GM19395 (cell line): ENCODE measurements around the gene SLC4A11.
"Not testable (repeated sequence)": the region's sequence is repeated elsewhere in the genome, so short reads cannot be mapped to it uniquely, and the experiment has no call there.

Experiments used
- ATAC-seq: cut with Tn5 transposase; IDR thresholded peaks from one replicate; pipeline ENCODE4 v1.9.1; 2021; ENCODE audit warnings: mild to moderate bottlenecking, moderate library complexity; ENCODE audit not compliant: unreplicated experiment

The SLC4A11 gene

GRCh38 chr20:3229158-3229557, 9.8 kb downstream of the SLC4A11 start:
- no peak for ATAC-seq

GRCh38 chr20:3228750-3229032, 10.3 kb downstream of the SLC4A11 start:
- no peak for ATAC-seq

DNA sequence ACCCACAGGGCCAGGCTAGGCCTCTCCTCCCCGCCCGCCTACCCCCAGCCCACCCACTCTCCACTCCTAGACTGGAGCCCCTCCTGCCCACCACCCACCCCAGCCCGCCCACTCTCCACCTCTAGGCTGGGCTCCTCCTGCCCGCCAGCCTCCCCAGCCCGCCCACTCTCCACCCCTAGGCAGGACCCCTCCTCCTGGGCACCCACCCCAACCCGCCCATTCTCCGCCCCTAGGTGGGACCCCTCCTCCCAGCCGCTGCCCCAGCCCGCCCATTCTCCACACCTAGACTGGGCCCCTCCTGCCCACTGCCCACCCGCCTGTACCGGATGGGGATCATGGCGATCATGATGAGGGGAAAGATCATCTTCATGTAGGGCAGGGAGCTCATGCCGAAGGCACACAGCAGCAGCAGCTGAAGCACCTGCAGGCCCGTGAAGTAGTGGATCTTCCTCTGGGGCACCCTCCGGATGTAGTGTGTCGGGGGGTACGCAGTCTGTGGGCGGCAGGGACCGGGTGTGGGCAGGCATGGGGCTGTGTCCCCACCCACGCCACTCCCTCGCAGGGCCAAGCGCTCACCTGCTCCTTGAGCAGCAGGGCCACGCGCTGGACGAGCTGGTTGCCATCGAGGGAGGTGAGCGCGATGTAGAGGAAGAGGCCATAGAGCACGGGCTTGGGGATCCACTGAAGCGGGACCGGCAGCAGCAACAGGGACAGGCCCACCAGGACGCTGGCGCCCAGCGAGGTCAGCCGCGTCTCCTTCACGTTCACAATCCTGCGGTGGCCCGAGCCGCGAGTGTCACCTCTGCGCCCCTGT, 10.8 kb downstream of the SLC4A11 start:
- ATAC-seq: no peak

- no peak for ATAC-seq
Observed at GRCh38 chr20:3227506-3227905, 11.5 kb downstream of the SLC4A11 start.

GRCh38 chr20:3226864-3227263, 12.1 kb downstream of the SLC4A11 start:
- ATAC-seq: no peak

DNA sequence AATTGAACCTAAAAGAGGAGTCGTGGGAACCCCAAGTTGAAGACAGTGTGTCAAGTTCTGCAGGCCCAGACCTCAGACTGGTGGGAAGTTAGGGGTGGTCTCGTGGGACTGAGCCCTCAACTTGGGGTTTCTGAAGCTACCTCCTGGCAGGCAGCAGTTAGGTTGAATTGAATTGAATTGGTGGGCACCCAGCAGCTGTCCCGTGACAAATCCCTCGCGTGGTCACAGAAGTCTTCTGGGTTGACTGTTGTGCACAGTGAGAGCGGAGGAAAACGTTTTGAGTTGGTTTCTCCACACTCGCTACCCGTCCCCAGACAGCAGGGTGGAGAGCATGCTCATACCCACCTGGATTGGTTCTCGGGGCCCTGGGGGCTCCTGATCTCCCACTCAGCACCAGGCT, 12.9 kb downstream of the SLC4A11 start:
- no peak for ATAC-seq

- ATAC-seq: no peak
Observed at GRCh38 chr20:3224681-3225421, 14.1 kb downstream of the SLC4A11 start.

DNA sequence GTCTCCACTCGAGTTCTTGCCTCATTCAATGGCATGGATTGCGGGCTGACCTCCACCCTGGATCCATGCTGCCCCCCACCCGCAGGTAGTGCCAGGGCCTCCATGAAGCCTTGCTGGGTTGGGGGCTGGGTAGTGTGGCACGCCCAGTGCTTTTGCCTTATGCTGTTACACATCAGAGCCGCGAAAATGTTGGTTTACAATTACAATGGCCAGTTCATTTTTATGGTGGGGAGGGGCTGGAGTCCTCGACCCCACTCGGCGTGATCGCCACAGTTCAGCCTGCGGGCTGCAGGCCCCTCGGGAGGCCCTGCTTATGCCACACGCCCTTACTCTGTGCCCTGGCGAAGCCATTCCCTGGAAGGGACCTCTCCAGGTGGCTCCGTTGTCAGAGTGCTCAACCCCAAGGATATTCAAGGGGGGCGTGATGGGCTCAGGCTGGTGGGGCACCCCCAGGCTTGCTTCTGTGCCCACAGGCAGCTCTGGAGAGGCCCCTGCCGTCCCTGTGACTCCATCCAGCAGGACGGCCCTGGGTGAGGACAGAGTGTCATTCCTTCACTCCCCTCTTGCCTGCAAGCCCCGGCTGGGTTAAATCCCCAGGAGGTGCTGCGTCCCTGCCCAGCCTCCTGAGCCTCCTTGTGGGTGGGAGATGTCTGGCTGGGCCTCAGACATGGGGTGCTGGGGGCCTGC, 14.9 kb downstream of the SLC4A11 start:
- no peak for ATAC-seq

- ATAC-seq: no peak
Observed at GRCh38 chr20:3223651-3223993, 15.4 kb downstream of the SLC4A11 start.

- ATAC-seq: peak; percentile 75
Observed at GRCh38 chr20:3222635-3223600, 16.1 kb downstream of the SLC4A11 start.

DNA sequence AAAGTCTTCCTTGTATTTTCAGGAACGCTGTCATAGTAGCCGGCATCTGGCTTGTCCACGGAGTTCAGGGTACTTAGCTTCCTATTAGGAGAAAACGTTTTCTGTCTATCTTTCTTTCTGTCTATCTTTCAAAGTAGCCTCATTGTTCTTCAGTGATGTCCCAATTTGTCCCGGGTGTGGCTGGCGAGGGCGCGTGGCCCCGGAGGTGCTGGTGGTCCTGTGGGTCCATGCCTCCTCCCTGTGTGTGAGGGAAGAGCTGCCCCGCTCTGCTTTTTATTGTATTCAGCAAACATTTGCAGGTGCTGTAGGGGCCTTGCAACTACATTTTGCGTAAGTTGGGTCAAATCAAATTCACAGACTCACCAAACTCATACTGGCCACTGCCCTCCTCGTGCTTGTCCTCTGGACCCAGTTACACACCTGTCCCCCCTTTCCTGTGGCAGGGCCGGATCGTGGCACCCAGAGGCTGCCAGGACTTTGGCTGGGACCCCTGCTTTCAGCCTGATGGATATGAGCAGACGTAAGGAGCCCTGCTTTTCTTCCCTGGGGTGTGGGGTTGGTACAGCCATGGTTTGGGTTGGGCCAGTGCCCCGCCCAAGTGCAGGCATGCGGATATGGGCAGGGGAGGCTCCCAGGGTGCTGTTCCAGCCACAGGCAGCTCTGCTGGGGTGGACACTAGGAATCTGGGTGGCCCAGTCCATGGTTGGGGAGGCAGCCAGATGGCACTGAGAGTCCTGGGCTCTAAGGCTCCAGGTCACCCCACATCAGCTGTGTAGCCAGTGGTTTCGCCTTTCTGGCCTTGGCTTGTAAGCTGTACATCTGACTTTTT, 17.4 kb downstream of the SLC4A11 start:
- ATAC-seq: no peak

- ATAC-seq: no peak
Observed at GRCh38 chr20:3218307-3218988, 20.5 kb downstream of the SLC4A11 start.

GRCh38 chr20:3215359-3215917, 23.6 kb downstream of the SLC4A11 start:
- not testable (repeated sequence) for ATAC-seq

DNA sequence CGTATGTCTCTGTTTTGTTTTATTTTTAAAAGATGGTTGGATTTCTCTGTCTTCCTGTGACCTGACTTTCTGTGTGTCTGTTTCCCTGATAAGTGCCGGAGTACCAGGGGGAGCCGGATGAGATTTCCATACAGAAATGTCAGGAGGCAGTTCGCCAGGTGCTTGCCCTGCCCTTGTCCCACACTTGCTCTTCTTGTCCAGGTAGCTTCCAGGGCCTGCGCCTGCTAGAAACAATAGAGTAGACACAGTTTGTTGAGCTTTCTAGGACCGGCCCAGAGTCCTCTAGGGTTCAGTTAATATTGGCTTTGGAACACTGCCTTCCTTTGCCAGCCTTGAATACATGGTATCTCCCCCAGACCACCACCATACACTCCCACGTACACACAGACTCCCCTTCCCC, 25.8 kb downstream of the SLC4A11 start:
- ATAC-seq: no peak

DNA sequence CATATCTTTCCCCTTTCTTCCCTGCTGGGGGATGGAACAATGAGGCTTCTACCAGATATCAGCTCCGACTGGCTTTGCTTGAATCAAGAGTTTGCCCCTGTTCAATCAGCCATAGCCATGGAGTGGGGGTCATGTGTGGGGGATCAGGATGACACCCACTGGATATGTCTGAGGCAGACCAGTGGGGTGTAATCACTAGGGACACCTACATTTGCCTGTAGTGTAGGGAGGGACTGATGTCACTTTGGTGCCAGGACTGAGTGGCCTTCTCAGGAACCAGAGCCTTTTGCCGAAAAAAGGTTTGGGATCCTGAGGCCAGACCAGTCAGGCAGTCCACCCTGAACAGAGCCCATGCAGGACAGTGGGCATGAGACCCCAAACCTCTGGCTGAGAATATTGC, 28.6 kb downstream of the SLC4A11 start:
- no peak for ATAC-seq

- no peak for ATAC-seq
Observed at GRCh38 chr20:3209946-3210317, 29.1 kb downstream of the SLC4A11 start.

DNA sequence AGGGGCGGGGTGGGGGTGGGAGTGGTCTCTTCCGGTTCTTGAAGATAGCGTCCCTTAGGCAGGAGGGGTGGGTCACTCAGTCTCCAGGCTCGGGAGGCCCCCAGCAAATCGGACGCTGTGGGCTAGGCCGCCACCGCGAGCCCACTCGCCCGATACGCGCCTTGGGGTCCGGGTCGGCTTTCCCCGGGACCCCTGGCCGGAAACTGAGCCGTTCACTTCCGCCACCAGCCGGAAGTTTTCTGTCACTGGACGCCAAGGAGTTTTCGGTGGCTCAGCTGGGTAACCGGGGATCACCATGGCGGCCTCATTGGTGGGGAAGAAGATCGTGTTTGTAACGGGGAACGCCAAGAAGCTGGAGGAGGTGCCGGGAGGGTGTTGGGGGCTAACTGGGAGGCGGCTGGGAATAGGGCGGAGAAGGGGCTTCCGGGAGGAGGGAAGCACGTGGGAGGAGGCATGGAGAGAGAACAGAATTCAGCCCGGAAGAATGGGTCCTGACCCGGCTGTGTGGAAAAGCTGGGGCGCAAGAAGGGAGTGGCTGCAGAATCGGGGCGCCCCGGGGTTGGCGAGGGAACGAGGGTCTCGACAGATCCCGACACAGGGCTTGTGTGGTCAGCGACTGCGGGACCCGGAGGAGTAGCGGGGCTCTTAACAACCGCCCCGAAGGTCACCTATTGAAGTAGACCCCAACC, 29.6 kb downstream of the SLC4A11 start, which contains the start of gene ITPA:
Gene ITPA (plus strand): TSS at position 242 of the 689 bp plus-strand sequence. CDS start 54 bp downstream, at position 296.
- peak; percentile 42 for ATAC-seq

- ATAC-seq: peak; percentile 6
Observed at GRCh38 chr20:3208786-3209256, 30.2 kb downstream of the SLC4A11 start.
